HepG2 (cell line): ENCODE measurements around the gene MARF1. TPM values are rescaled to one million over a fixed set of nuclear protein-coding genes. Genes with fewer than 3 reads are reported as not detected.
A peak's percentile ranks its signal among the peaks of the same experiment; 100 is the strongest.

ENCODE experiments used
- CEBPB ChIP-seq: IDR thresholded peaks from 2 replicates; pipeline ENCODE4 v1.6.1; 2011; ENCODE audit warnings: low read depth, low read length, improper control_type of control experiment, borderline replicate concordance
- ETV5 ChIP-seq: IDR thresholded peaks from 2 replicates; pipeline ENCODE4 v1.6.1; 2018; ENCODE audit warnings: missing biosample characterization, missing genetic modification reagents, inconsistent platforms, borderline replicate concordance
- FOXA3 ChIP-seq: IDR thresholded peaks from 2 replicates; pipeline ENCODE4 v1.6.1; 2016; ENCODE audit warnings: missing genetic modification reagents, missing compliant biosample characterization
- FUBP1 ChIP-seq: sonication (generic); formaldehyde crosslinking; IDR thresholded peaks from 2 replicates; pipeline ENCODE4 v1.5.1; 2020; ENCODE audit warnings: missing genetic modification reagents, mild to moderate bottlenecking, borderline replicate concordance
- MAF1 ChIP-seq: sonication (generic); formaldehyde crosslinking; IDR thresholded peaks from 2 replicates; pipeline ENCODE4 v1.5.0; 2020; ENCODE audit warnings: missing genetic modification reagents, borderline replicate concordance
- MZF1 ChIP-seq: sonication (generic); formaldehyde crosslinking; IDR thresholded peaks from 2 replicates; pipeline ENCODE4 v1.8.1; 2023; ENCODE audit warnings: mild to moderate bottlenecking, missing genetic modification reagents, borderline replicate concordance
- NRL ChIP-seq: sonication (generic); formaldehyde crosslinking; IDR thresholded peaks from 2 replicates; pipeline ENCODE4 v1.5.0; 2020; ENCODE audit warnings: missing genetic modification reagents, mild to moderate bottlenecking, moderate library complexity, borderline replicate concordance
- PAX8 ChIP-seq: sonication (generic); formaldehyde crosslinking; IDR thresholded peaks from 2 replicates; pipeline ENCODE4 v1.8.0; 2022; ENCODE audit warnings: mild to moderate bottlenecking, missing genetic modification reagents, borderline replicate concordance
- PHF5A ChIP-seq: IDR thresholded peaks from one replicate; pipeline ENCODE4 v1.6.1; 2018; ENCODE audit warnings: low read depth, missing genetic modification reagents; ENCODE audit not compliant: unreplicated experiment
- PHF8 ChIP-seq: sonication (generic); formaldehyde crosslinking; IDR thresholded peaks from 2 replicates; pipeline ENCODE4 v1.5.0; 2020; ENCODE audit warnings: missing genetic modification reagents
- RAD51 ChIP-seq: fragments of 450-650 bp; IDR thresholded peaks from 2 replicates; pipeline ENCODE4 v1.6.1; 2016; ENCODE audit warnings: borderline replicate concordance
- RFX3 ChIP-seq: IDR thresholded peaks from 2 replicates; pipeline ENCODE4 v1.6.1; 2016; ENCODE audit warnings: missing biosample characterization, missing genetic modification reagents
- SALL2 ChIP-seq: sonication (generic); formaldehyde crosslinking; IDR thresholded peaks from 2 replicates; pipeline ENCODE4 v1.8.1; 2023; ENCODE audit warnings: mild to moderate bottlenecking, missing genetic modification reagents, inconsistent platforms
- TFE3 ChIP-seq: IDR thresholded peaks from 2 replicates; pipeline ENCODE4 v1.6.1; 2016
- THAP7 ChIP-seq: sonication (generic); formaldehyde crosslinking; IDR thresholded peaks from 2 replicates; pipeline ENCODE4 v1.8.1; 2023; ENCODE audit warnings: mild to moderate bottlenecking, missing genetic modification reagents
- XBP1 ChIP-seq: sonication (generic); formaldehyde crosslinking; IDR thresholded peaks from 2 replicates; pipeline ENCODE4 v1.5.0; 2020; ENCODE audit warnings: missing genetic modification reagents
- ZBTB7A ChIP-seq: sonication (generic); formaldehyde crosslinking; IDR thresholded peaks from 2 replicates; pipeline ENCODE4 v1.8.0; 2022; ENCODE audit warnings: mild to moderate bottlenecking, missing genetic modification reagents
- ZFP41 ChIP-seq: sonication (generic); formaldehyde crosslinking; IDR thresholded peaks from 2 replicates; pipeline ENCODE4 v1.4.0; 2020; ENCODE audit warnings: mild to moderate bottlenecking, missing genetic modification reagents, borderline replicate concordance
- ZFP90 ChIP-seq: sonication (generic); formaldehyde crosslinking; IDR thresholded peaks from 2 replicates; pipeline ENCODE4 v1.8.0; 2022; ENCODE audit warnings: missing genetic modification reagents, mild to moderate bottlenecking, inconsistent platforms, borderline replicate concordance
- ZNF33B ChIP-seq: sonication (generic); formaldehyde crosslinking; IDR thresholded peaks from 2 replicates; pipeline ENCODE4 v1.5.1; 2020; ENCODE audit warnings: mild to moderate bottlenecking, missing genetic modification reagents
- ZNF414 ChIP-seq: sonication (generic); formaldehyde crosslinking; IDR thresholded peaks from 2 replicates; pipeline ENCODE4 v1.5.0; 2020; ENCODE audit warnings: missing genetic modification reagents
- ZNF576 ChIP-seq: sonication (generic); formaldehyde crosslinking; IDR thresholded peaks from 2 replicates; pipeline ENCODE4 v1.4.0; 2020; ENCODE audit warnings: mild to moderate bottlenecking, missing genetic modification reagents
- ZNF644 ChIP-seq: IDR thresholded peaks from 2 replicates; pipeline ENCODE4 v1.6.1; 2016; ENCODE audit warnings: low read depth
- ZNF782 ChIP-seq: sonication (generic); formaldehyde crosslinking; IDR thresholded peaks from 2 replicates; pipeline ENCODE4 v1.4.0; 2020; ENCODE audit warnings: missing genetic modification reagents, mild to moderate bottlenecking, borderline replicate concordance
- ZSCAN12 ChIP-seq: sonication (generic); formaldehyde crosslinking; IDR thresholded peaks from 2 replicates; pipeline ENCODE4 v1.9.0; 2021; ENCODE audit warnings: mild to moderate bottlenecking, missing genetic modification reagents
- ZSCAN21 ChIP-seq: sonication (generic); formaldehyde crosslinking; IDR thresholded peaks from 2 replicates; pipeline ENCODE4 v1.8.0; 2022; ENCODE audit warnings: mild to moderate bottlenecking, missing genetic modification reagents, moderate library complexity, borderline replicate concordance
- polyA plus RNA-seq, 8 experiments: library from polyadenylated mRNA; depleted of rRNA in 3 of 8; stranded (reverse) in 7 of 8; unstranded in 1 of 8; fragments of >200 nt; fragmentation: Illumina TruSeq in 4 of 8; extraction: Trizol in 4 of 8; gene quantifications; 2 replicates each; pipeline versions ENCODE4 v1.2.1 to v1.2.3, GENCODE V29; 2011 to 2016; ENCODE audit warnings: low read depth in 4 of 8, missing spikeins in 1 of 8, mixed read lengths in 1 of 8; ENCODE audit not compliant: insufficient read depth in 1 of 8
- total RNA-seq, 5 experiments: library from RNA; depleted of rRNA; stranded (reverse); fragments of >200 nt; fragmentation: Illumina TruSeq; extraction: Trizol; gene quantifications; 2 replicates each; pipeline ENCODE4 v1.2.3, GENCODE V29; 2016; ENCODE audit warnings: low read depth in 1 of 5

MARF1 gene
- total and polyA plus RNA-seq, 2 of the 13 experiments (the other 11 are each of a cell fraction or from before 2014, with no cell fraction given), result 8.7 to 20.7 TPM

GRCh38 chr16:15607700-15608396, 35.1 kb downstream of the MARF1 start (continued):
- TF ChIP-seq ZNF414 (CRISPR knock-in tag) (no peak), TFE3 (no peak; the same call in 1 of the 2 replicates), MAF1 (no peak), XBP1 (CRISPR knock-in tag) (no peak), ZSCAN12 (CRISPR knock-in tag) (no peak), ZNF33B (CRISPR knock-in tag) (no peak), RAD51 (no peak), ZFP41 (CRISPR knock-in tag) (no peak), FOXA3 (CRISPR knock-in tag) (no peak; the same call in 1 of the 2 replicates), RFX3 (CRISPR knock-in tag) (no peak), ZFP90 (CRISPR knock-in tag) (no peak), ZBTB7A (CRISPR knock-in tag) (no peak), ZNF644 (CRISPR knock-in tag) (no peak), ZNF782 (no peak), FUBP1 (CRISPR knock-in tag) (no peak), ZSCAN21 (CRISPR knock-in tag) (no peak), NRL (CRISPR knock-in tag) (no peak), PHF5A (no peak), SALL2 (CRISPR knock-in tag) (no peak), ETV5 (CRISPR knock-in tag) (no peak), ZNF576 (CRISPR knock-in tag) (no peak), MZF1 (no peak), PHF8 (CRISPR knock-in tag) (no peak), PAX8 (CRISPR knock-in tag) (0 out of 2 replicates have a peak, but pooled peaks have one; percentile 75), THAP7 (CRISPR knock-in tag) (no peak), CEBPB (no peak)
